H9 (cell line): ENCODE measurements around the gene LETM1. TPM values are rescaled to one million over a fixed set of nuclear protein-coding genes. Genes with fewer than 3 reads are reported as not detected.

Experiments used
- DNase-seq: peaks from one replicate; pipeline ENCODE4 v3.0.0-alpha.2; 2017
- H2AFZ ChIP-seq: one replicate; pipeline ENCODE4 v1.6.1; 2013; ENCODE audit warnings: mild to moderate bottlenecking, low read length, control low read depth, moderate library complexity
- H2AK5ac ChIP-seq: 2 replicates; pipeline ENCODE4 v1.6.1; 2013; ENCODE audit warnings: low read length, control low read depth, mixed read lengths; ENCODE audit not compliant: insufficient read length
- H2BK120ac ChIP-seq: one replicate; pipeline ENCODE4 v1.6.1; 2013; ENCODE audit warnings: low read depth, mild to moderate bottlenecking, low read length, control low read depth, inconsistent platforms; ENCODE audit not compliant: poor library complexity, severe bottlenecking
- H2BK12ac ChIP-seq: 2 replicates; pipeline ENCODE4 v1.6.1; 2013; ENCODE audit warnings: low read length, control low read depth, mixed read lengths, low read depth; ENCODE audit not compliant: insufficient read length
- H2BK15ac ChIP-seq: 2 replicates; pipeline ENCODE4 v1.6.1; 2013; ENCODE audit warnings: low read depth, low read length, control low read depth
- H2BK20ac ChIP-seq: one replicate; pipeline ENCODE4 v1.6.1; 2013; ENCODE audit warnings: low read depth, mild to moderate bottlenecking, low read length, control low read depth, inconsistent platforms; ENCODE audit not compliant: poor library complexity, severe bottlenecking
- H2BK5ac ChIP-seq: 2 replicates; pipeline ENCODE4 v1.6.1; 2013; ENCODE audit warnings: low read length, control low read depth, mixed read lengths; ENCODE audit not compliant: insufficient read length
- H3K14ac ChIP-seq: 2 replicates; pipeline ENCODE4 v1.6.1; 2013; ENCODE audit warnings: low read length, control low read depth; ENCODE audit not compliant: insufficient read depth
- H3K18ac ChIP-seq: 2 replicates; pipeline ENCODE4 v1.6.1; 2013; ENCODE audit warnings: low read depth, mild to moderate bottlenecking, mixed read lengths, low read length, control low read depth; ENCODE audit not compliant: insufficient read length
- H3K23ac ChIP-seq: 2 replicates; pipeline ENCODE4 v1.6.1; 2013; ENCODE audit warnings: low read length, control low read depth, mixed read lengths, low read depth; ENCODE audit not compliant: insufficient read length
- H3K23me2 ChIP-seq: 2 replicates; pipeline ENCODE4 v1.6.1; 2013; ENCODE audit warnings: low read depth, mild to moderate bottlenecking, mixed read lengths, low read length, control low read depth; ENCODE audit not compliant: insufficient read length, poor library complexity, severe bottlenecking
- H3K27ac ChIP-seq: 2 replicates; pipeline ENCODE4 v1.5.1; 2013; ENCODE audit warnings: low read length, control low read depth, mixed read lengths, low read depth; ENCODE audit not compliant: insufficient read length
- H3K27me3 ChIP-seq: 2 replicates; pipeline ENCODE4 v1.6.1; 2013; ENCODE audit warnings: low read length, control low read depth, inconsistent platforms; ENCODE audit not compliant: insufficient read depth
- H3K4ac ChIP-seq: 2 replicates; pipeline ENCODE4 v1.6.1; 2013; ENCODE audit warnings: low read depth, mild to moderate bottlenecking, control low read depth, inconsistent platforms, low read length, moderate library complexity
- H3K4me1 ChIP-seq: 2 replicates; pipeline ENCODE4 v1.6.1; 2013; ENCODE audit warnings: low read length, control low read depth, inconsistent platforms; ENCODE audit not compliant: insufficient read depth
- H3K4me2 ChIP-seq: 2 replicates; pipeline ENCODE4 v1.6.1; 2013; ENCODE audit warnings: low read length, control low read depth, mixed read lengths; ENCODE audit not compliant: insufficient read length, insufficient read depth
- H3K56ac ChIP-seq: 2 replicates; pipeline ENCODE4 v1.6.1; 2013; ENCODE audit warnings: low read depth, mild to moderate bottlenecking, mixed read lengths, low read length, control low read depth; ENCODE audit not compliant: insufficient read length
- H3K79me1 ChIP-seq: 2 replicates; pipeline ENCODE4 v1.6.1; 2013; ENCODE audit warnings: low read depth, mild to moderate bottlenecking, moderate library complexity, low read length, control low read depth, inconsistent platforms; ENCODE audit not compliant: insufficient read depth, poor library complexity, severe bottlenecking
- H3K79me2 ChIP-seq: 2 replicates; pipeline ENCODE4 v1.6.1; 2013; ENCODE audit warnings: low read length, control low read depth, inconsistent platforms; ENCODE audit not compliant: insufficient read depth
- H3K9ac ChIP-seq: 2 replicates; pipeline ENCODE4 v1.6.1; 2013; ENCODE audit warnings: low read length, control low read depth, mixed read lengths; ENCODE audit not compliant: insufficient read length; ENCODE audit errors: extremely low read depth
- H3K9me3 ChIP-seq: one replicate; pipeline ENCODE4 v1.6.1; 2013; ENCODE audit warnings: low read depth, low read length, inconsistent platforms; ENCODE audit not compliant: control insufficient read depth
- H3T11ph ChIP-seq: one replicate; pipeline ENCODE4 v1.6.1; 2013; ENCODE audit warnings: mild to moderate bottlenecking, low read length, control low read depth, inconsistent platforms
- H4K20me1 ChIP-seq: one replicate; pipeline ENCODE4 v1.6.1; 2013; ENCODE audit not compliant: control insufficient read depth, insufficient read length, insufficient read depth
- H4K5ac ChIP-seq: 2 replicates; pipeline ENCODE4 v1.6.1; 2013; ENCODE audit warnings: low read depth, mild to moderate bottlenecking, mixed read lengths, low read length, control low read depth; ENCODE audit not compliant: insufficient read length
- H4K8ac ChIP-seq: replicated peaks from 2 replicates; pipeline ENCODE4 v1.6.1; 2013; ENCODE audit warnings: low read length, control low read depth, mixed read lengths, low read depth; ENCODE audit not compliant: insufficient read length
- H4K91ac ChIP-seq: 2 replicates; pipeline ENCODE4 v1.6.1; 2013; ENCODE audit warnings: low read depth, mild to moderate bottlenecking, moderate library complexity, mixed read lengths, low read length, control low read depth; ENCODE audit not compliant: insufficient read length
- H3K27ac Mint-ChIP-seq, 3 experiments: 2 replicates in 2 of 3; 3 replicates in 1 of 3; pipeline ENCODE4 v1.8.0; 2020 to 2021; ENCODE audit warnings: mixed read lengths in 3 of 3, mild to moderate bottlenecking in 1 of 3, moderate library complexity in 1 of 3
- H3K27me3 Mint-ChIP-seq: 2 replicates; pipeline ENCODE4 v1.8.0; 2021; ENCODE audit warnings: low read depth, mild to moderate bottlenecking, moderate library complexity, mixed read lengths
- H3K36me3 Mint-ChIP-seq, 3 experiments: 2 replicates in 2 of 3; 3 replicates in 1 of 3; pipeline ENCODE4 v1.8.0; 2020 to 2021; ENCODE audit warnings: low read depth in 3 of 3, mixed read lengths in 3 of 3; ENCODE audit not compliant: insufficient read depth in 1 of 3
- H3K4me1 Mint-ChIP-seq, 2 experiments: 2 replicates each; pipeline ENCODE4 v1.8.0; 2020; ENCODE audit warnings: mixed read lengths in 2 of 2
- H3K4me3 Mint-ChIP-seq, 2 experiments: 2 replicates in 1 of 2; 3 replicates in 1 of 2; pipeline ENCODE4 v1.8.0; 2020 to 2021; ENCODE audit warnings: mild to moderate bottlenecking in 2 of 2, mixed read lengths in 2 of 2, moderate library complexity in 1 of 2
- H3K9me3 Mint-ChIP-seq, 2 experiments: 2 replicates in 1 of 2; 3 replicates in 1 of 2; pipeline ENCODE4 v1.8.0; 2020; ENCODE audit warnings: mild to moderate bottlenecking in 2 of 2, mixed read lengths in 2 of 2, moderate library complexity in 1 of 2
- WGBS: extraction: QIAGEN DNeasy Blood & Tissue Kit; methylation state at CpG from one replicate; pipeline ENCODE4 v1.1.7; 2013; ENCODE audit warnings: missing lambda C conversion rate, low lambda C conversion rate, mixed read lengths; ENCODE audit not compliant: insufficient read length; ENCODE audit errors: extremely low coverage; 5-methylcytosine and 5-hydroxymethylcytosine counted together
- total RNA-seq: library from RNA; stranded (reverse); gene quantifications from 2 replicates; pipeline ENCODE4 v1.2.1, GENCODE V29; 2021
- TF ChIP-seq, protein P1 (sequence below): fragments of 200-600 bp; sonication (generic); conservative IDR thresholded peaks from 3 replicates; pipeline ENCODE4 v1.8.0; 2021; ENCODE audit warnings: antibody characterized with exemption, mild to moderate bottlenecking

LETM1 gene
- total RNA-seq, 1 experiment from 2014 or later = 43.4 TPM

DNA sequence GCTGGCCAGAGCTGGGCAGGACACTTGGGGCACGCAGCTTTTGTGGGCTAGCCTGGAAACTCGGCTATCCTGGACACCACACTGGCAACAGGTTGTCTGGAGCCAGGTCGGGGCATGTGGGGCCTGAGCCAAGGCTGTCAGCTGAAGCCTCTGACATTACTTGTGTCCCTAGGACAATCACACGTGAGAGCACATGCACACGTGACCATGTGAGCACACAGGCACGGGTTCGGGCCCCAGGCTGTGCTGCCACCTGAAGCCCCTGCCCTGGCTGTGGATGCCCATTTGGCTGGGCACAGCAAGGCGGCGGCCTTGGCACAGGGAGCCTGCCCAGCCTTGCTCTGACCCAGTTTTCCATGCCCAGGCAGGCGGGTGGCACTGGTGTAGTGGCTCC lies 71.6 kb downstream of the LETM1 start:
- TF ChIP-seq, protein P1, sequence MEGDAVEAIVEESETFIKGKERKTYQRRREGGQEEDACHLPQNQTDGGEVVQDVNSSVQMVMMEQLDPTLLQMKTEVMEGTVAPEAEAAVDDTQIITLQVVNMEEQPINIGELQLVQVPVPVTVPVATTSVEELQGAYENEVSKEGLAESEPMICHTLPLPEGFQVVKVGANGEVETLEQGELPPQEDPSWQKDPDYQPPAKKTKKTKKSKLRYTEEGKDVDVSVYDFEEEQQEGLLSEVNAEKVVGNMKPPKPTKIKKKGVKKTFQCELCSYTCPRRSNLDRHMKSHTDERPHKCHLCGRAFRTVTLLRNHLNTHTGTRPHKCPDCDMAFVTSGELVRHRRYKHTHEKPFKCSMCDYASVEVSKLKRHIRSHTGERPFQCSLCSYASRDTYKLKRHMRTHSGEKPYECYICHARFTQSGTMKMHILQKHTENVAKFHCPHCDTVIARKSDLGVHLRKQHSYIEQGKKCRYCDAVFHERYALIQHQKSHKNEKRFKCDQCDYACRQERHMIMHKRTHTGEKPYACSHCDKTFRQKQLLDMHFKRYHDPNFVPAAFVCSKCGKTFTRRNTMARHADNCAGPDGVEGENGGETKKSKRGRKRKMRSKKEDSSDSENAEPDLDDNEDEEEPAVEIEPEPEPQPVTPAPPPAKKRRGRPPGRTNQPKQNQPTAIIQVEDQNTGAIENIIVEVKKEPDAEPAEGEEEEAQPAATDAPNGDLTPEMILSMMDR = no peak
- no peaks in the 10 kb centered on the region for H3K9me3 Mint-ChIP-seq
- H3K4me3 Mint-ChIP-seq = no peak overlapping the region
- no peaks in the 10 kb centered on the region for H3K79me1 ChIP-seq
- no peak overlapping the region for H3K23ac ChIP-seq
- H2AFZ ChIP-seq = no peak overlapping the region
- H3K23me2 ChIP-seq = no peaks in the 10 kb centered on the region
- no peak for DNase-seq
- H3K4me2 ChIP-seq = no peak overlapping the region
- H2BK120ac ChIP-seq = no peak overlapping the region
- H3K36me3 Mint-ChIP-seq = no peaks in the 10 kb centered on the region
- H3K18ac ChIP-seq = no peak overlapping the region
- no peaks in the 10 kb centered on the region for H3K4me1 ChIP-seq
- no peak overlapping the region for H2BK15ac ChIP-seq
- peaks cover 4% of the 10 kb centered on the region for H3K27me3 Mint-ChIP-seq
- H3T11ph ChIP-seq = no peak overlapping the region
- H4K5ac ChIP-seq = no peak overlapping the region
- H3K56ac ChIP-seq = no peak overlapping the region
- H3K27me3 ChIP-seq = no peaks in the 10 kb centered on the region
- H2BK20ac ChIP-seq = no peak overlapping the region
- H2AK5ac ChIP-seq = no peak overlapping the region
- H2BK12ac ChIP-seq = no peak overlapping the region
- no peak overlapping the region for H2BK5ac ChIP-seq
- H3K4me1 Mint-ChIP-seq = peaks cover 9 to 15% of the 10 kb centered on the region in 2 experiments; a peak in 2 of 4 replicates
- no CpG with 5 or more reads among the region's 10 CpGs for WGBS
- H3K9ac ChIP-seq = no peak overlapping the region
- H4K8ac ChIP-seq = no peak overlapping the region
- no peaks in the 10 kb centered on the region for H4K20me1 ChIP-seq
- H3K14ac ChIP-seq = no peak overlapping the region
- no peaks in the 10 kb centered on the region for H3K79me2 ChIP-seq
- H3K9me3 ChIP-seq = no peaks in the 10 kb centered on the region
- no peak overlapping the region for H3K27ac Mint-ChIP-seq
- no peak overlapping the region for H4K91ac ChIP-seq
- H3K4ac ChIP-seq = no peak overlapping the region
- no peak overlapping the region for H3K27ac ChIP-seq
